HFFc6 (cell line): ENCODE results near the gene MAMLD1. TPM values are rescaled to one million over a fixed set of nuclear protein-coding genes. Genes with fewer than 3 reads are reported as not detected.

Experiments used
- DNase-seq: peaks from one replicate; pipeline ENCODE4 v3.0.0-alpha.2; 2018
- H3K27ac Mint-ChIP-seq: 2 replicates; pipeline ENCODE4 v1.8.0; 2020; ENCODE audit warnings: mild to moderate bottlenecking, mixed read lengths
- H3K27me3 Mint-ChIP-seq: 2 replicates; pipeline ENCODE4 v1.8.0; 2021; ENCODE audit warnings: mild to moderate bottlenecking, moderate library complexity, mixed read lengths; ENCODE audit not compliant: insufficient read depth
- H3K36me3 Mint-ChIP-seq: 2 replicates; pipeline ENCODE4 v1.8.0; 2021; ENCODE audit warnings: low read depth, mixed read lengths
- H3K4me1 Mint-ChIP-seq: 2 replicates; pipeline ENCODE4 v1.8.0; 2020; ENCODE audit warnings: low read depth, mixed read lengths
- H3K4me3 Mint-ChIP-seq: 2 replicates; pipeline ENCODE4 v1.8.0; 2020; ENCODE audit warnings: mild to moderate bottlenecking, moderate library complexity, mixed read lengths
- H3K9me3 Mint-ChIP-seq: 2 replicates; pipeline ENCODE4 v1.8.0; 2020; ENCODE audit warnings: mild to moderate bottlenecking, mixed read lengths
- CTCF ChIP-seq: fragments of 200-600 bp; sonication (generic); IDR thresholded peaks from 2 replicates; pipeline ENCODE4 v1.5.0; 2021; ENCODE audit warnings: antibody characterized with exemption, mild to moderate bottlenecking
- total RNA-seq, 6 experiments: library from RNA; stranded (reverse); fragmentation: NEBNext Ultra II Directional; extraction: Animal tissue kit (Norgen Biotek cat#: 25700); gene quantifications; 2 replicates in 1 of 6; 3 replicates in 5 of 6; pipeline ENCODE4 v1.2.3, GENCODE V29; 2021

MAMLD1 gene
- total RNA-seq, 6 experiments from 2014 or later: 4.0 to 5.3 (median 4.7) TPM

DNA sequence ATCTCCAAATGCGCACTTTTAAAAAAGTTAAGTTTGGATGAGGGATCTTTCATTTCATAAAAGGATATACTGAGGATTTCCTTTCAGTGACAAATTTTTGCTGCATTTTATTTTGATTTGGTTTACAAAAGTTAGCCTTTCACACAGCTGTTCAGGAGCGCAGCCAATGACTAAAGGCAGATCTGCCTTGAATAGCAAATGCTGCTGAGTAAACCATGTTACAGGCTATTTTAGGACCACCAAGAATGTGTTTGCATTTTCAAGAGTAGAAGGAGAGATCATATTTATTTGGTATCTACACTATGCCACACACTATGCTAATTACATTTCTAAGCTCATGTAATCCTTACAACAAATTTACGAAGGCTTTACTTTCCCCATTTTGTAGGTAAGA lies 92.1 kb downstream of the MAMLD1 start:
- Mint-ChIP-seq H3K4me3 (no peak overlapping the region), H3K27ac (no peak overlapping the region), H3K4me1 (no peaks in the 10 kb centered on the region), H3K36me3 (no peaks in the 10 kb centered on the region; the same call in 1 of the 2 replicates), H3K9me3 (no peaks in the 10 kb centered on the region), H3K27me3 (peaks cover 3% of the 10 kb centered on the region; the same call in 1 of the 2 replicates)
- no peak for DNase-seq
- TF ChIP-seq CTCF: no peak

DNA sequence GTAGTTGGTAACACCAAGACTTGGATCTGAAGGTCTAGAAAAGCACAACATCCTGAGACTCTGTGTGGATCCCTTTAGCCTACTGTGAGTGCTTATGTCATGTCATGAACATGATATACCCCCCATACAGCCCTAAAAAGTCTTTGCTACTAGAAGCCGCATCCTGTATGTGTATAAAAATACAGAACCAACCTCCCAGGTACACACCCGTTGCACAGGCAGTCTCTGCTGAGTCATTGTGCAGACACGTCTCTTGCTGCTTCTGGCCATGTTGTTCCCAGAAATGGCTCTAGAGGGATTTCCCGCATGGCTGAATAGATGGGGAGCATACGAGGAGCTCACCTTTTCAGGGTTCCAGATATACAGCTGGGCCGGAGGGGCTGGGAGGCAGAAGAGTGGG lies 93.3 kb downstream of the MAMLD1 start:
- H3K27me3 Mint-ChIP-seq: peaks cover 3% of the 10 kb centered on the region; the same call in 1 of the 2 replicates
- H3K36me3 Mint-ChIP-seq: no peaks in the 10 kb centered on the region; the same call in 1 of the 2 replicates
- H3K4me1 Mint-ChIP-seq: no peaks in the 10 kb centered on the region
- H3K27ac Mint-ChIP-seq: no peak overlapping the region
- no peak for DNase-seq
- no peaks in the 10 kb centered on the region for H3K9me3 Mint-ChIP-seq
- H3K4me3 Mint-ChIP-seq: no peak overlapping the region
- no peak for TF ChIP-seq CTCF

DNA sequence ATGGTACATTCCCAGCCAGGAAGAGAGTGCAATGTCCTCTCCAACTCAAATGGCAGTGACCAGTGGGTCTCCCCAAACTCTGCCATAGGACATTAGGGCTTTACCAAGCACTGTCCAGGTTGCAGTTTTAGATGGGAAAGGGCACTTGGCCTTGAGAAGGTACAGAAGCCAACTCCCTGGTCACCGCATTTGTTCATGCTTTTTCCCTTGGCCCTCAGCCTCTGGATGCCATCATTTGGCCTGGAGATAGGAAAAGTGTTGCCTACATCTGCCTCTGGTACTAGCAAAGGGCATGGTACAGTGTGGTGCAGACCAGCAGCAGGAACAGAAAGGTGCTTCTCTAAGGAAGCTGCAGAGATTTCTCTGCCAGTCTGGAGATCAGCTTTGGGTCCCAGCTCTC lies 93.8 kb downstream of the MAMLD1 start:
- Mint-ChIP-seq H3K4me1 (no peaks in the 10 kb centered on the region), H3K9me3 (no peaks in the 10 kb centered on the region)
- TF ChIP-seq CTCF: no peak

GRCh38 chrX:150459196-150459595 lies 96.1 kb downstream of the MAMLD1 start:
- DNase-seq: no peak
- H3K4me3 Mint-ChIP-seq: no peak overlapping the region
- H3K27me3 Mint-ChIP-seq: 0 out of 2 replicates have a peak, but pooled peaks cover 2% of the 10 kb centered on the region
- no peak overlapping the region for H3K27ac Mint-ChIP-seq
- no peaks in the 10 kb centered on the region for H3K4me1 Mint-ChIP-seq
- H3K9me3 Mint-ChIP-seq: no peaks in the 10 kb centered on the region
- H3K36me3 Mint-ChIP-seq: no peaks in the 10 kb centered on the region; the same call in 1 of the 2 replicates
- no peak for TF ChIP-seq CTCF

More for the DNA sequence above, 93.8 kb downstream of the MAMLD1 start:
- Mint-ChIP-seq H3K27ac (no peak overlapping the region), H3K36me3 (no peaks in the 10 kb centered on the region; the same call in 1 of the 2 replicates), H3K4me3 (no peak overlapping the region), H3K27me3 (peaks cover 3% of the 10 kb centered on the region; the same call in 1 of the 2 replicates)
- no peak for DNase-seq

- TF ChIP-seq CTCF: no peak
- 0 out of 2 replicates have a peak, but pooled peaks cover 2% of the 10 kb centered on the region for H3K27me3 Mint-ChIP-seq
- DNase-seq: no peak
- H3K4me3 Mint-ChIP-seq: no peak overlapping the region
- no peaks in the 10 kb centered on the region for H3K9me3 Mint-ChIP-seq
- no peaks in the 10 kb centered on the region for H3K4me1 Mint-ChIP-seq
- no peaks in the 10 kb centered on the region; the same call in 1 of the 2 replicates for H3K36me3 Mint-ChIP-seq
- no peak overlapping the region for H3K27ac Mint-ChIP-seq
These were observed 96.9 kb downstream of the MAMLD1 start for GRCh38 chrX:150460063-150460462.
